HL-60 (cell line): ENCODE results near the gene FLOT1.
A peak's percentile ranks its signal among the peaks of the same experiment; 100 is the strongest.

Source experiments
- DNase-seq, 2 experiments: peaks; one replicate each; pipeline ENCODE4 v3.0.0-alpha.2; 2010 to 2020; ENCODE audit warnings: low read depth in 1 of 2, low spot score in 1 of 2
- H3K27ac ChIP-seq: fragments of 250-450 bp; sonication (Bioruptor Pico); replicated peaks from 2 replicates; pipeline ENCODE4 v1.5.1; 2020; ENCODE audit warnings: mild to moderate bottlenecking, moderate library complexity
- H3K27me3 ChIP-seq: fragments of 250-450 bp; sonication (Bioruptor Pico); 2 replicates; pipeline ENCODE4 v1.5.1; 2021; ENCODE audit warnings: mild to moderate bottlenecking, moderate library complexity; ENCODE audit not compliant: insufficient read depth, poor library complexity, severe bottlenecking
- H3K4me3 ChIP-seq: replicated peaks from 2 replicates; pipeline ENCODE4 v1.5.1; 2011; ENCODE audit warnings: mild to moderate bottlenecking, control low read depth, low read length; ENCODE audit not compliant: insufficient read depth
- GABPA ChIP-seq: IDR thresholded peaks from 2 replicates; pipeline ENCODE4 v1.6.1; 2012; ENCODE audit warnings: low read depth
- POLR2AphosphoS5 ChIP-seq: IDR thresholded peaks from 2 replicates; pipeline ENCODE4 v1.6.1; 2012; ENCODE audit warnings: low read depth
- REST ChIP-seq: IDR thresholded peaks from 2 replicates; pipeline ENCODE4 v1.6.1; 2012; ENCODE audit warnings: low read depth; ENCODE audit not compliant: insufficient replicate concordance
- SPI1 ChIP-seq: IDR thresholded peaks from 2 replicates; pipeline ENCODE4 v1.6.1; 2012; ENCODE audit warnings: low read depth, mild to moderate bottlenecking, borderline replicate concordance
- TF ChIP-seq, protein P1 (sequence below): IDR thresholded peaks from one replicate; pipeline ENCODE4 v1.5.1; 2011; ENCODE audit warnings: low read length, control low read depth, inconsistent platforms; ENCODE audit not compliant: insufficient read depth

Gene FLOT1

GRCh38 chr6:30787954-30788353, 45.5 kb upstream of the FLOT1 start:
- H3K27ac ChIP-seq: peak overlapping the region; percentile 49
- TF ChIP-seq POLR2AphosphoS5 (peak; percentile 94), REST (no peak), SPI1 (peak; percentile 78)
- no peak overlapping the region for H3K4me3 ChIP-seq
- no peaks in the 10 kb centered on the region for H3K27me3 ChIP-seq
- DNase-seq: peak; percentile 89 to 97

DNA sequence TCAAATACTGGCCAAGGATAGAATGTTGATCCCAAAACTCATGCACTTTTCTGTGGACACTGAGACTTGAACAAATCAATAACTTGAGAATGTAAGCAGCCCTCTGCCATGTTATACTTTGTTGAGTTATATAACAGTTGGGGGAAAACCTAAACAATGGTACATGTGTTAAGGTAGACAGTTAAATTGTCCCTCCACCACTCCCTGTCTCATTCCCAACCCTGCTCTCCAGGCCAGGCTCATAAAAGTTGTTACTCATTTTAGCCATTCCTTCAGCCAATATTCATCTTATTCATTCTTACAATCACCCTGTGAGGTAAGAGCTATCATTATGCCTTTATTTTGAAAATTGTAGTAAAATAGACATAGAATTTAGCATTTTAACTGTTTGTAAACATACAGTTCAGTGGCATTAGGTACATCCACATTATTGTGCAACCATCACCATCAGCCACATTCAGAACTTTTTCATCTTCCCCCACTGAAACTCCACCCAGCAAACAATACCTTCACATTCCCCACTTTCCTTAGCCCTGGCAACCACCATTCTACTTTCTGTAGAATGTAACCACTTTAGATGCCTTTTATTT, 40.0 kb upstream of the FLOT1 start:
- H3K4me3 ChIP-seq: no peak overlapping the region
- no peaks in the 10 kb centered on the region for H3K27me3 ChIP-seq
- H3K27ac ChIP-seq: peak overlapping the region; percentile 63
- no peak for TF ChIP-seq GABPA
- TF ChIP-seq POLR2AphosphoS5: no peak
- TF ChIP-seq, protein P1, sequence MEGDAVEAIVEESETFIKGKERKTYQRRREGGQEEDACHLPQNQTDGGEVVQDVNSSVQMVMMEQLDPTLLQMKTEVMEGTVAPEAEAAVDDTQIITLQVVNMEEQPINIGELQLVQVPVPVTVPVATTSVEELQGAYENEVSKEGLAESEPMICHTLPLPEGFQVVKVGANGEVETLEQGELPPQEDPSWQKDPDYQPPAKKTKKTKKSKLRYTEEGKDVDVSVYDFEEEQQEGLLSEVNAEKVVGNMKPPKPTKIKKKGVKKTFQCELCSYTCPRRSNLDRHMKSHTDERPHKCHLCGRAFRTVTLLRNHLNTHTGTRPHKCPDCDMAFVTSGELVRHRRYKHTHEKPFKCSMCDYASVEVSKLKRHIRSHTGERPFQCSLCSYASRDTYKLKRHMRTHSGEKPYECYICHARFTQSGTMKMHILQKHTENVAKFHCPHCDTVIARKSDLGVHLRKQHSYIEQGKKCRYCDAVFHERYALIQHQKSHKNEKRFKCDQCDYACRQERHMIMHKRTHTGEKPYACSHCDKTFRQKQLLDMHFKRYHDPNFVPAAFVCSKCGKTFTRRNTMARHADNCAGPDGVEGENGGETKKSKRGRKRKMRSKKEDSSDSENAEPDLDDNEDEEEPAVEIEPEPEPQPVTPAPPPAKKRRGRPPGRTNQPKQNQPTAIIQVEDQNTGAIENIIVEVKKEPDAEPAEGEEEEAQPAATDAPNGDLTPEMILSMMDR: no peak
- TF ChIP-seq REST: no peak
- no peak for TF ChIP-seq SPI1
- DNase-seq: no peak

DNA sequence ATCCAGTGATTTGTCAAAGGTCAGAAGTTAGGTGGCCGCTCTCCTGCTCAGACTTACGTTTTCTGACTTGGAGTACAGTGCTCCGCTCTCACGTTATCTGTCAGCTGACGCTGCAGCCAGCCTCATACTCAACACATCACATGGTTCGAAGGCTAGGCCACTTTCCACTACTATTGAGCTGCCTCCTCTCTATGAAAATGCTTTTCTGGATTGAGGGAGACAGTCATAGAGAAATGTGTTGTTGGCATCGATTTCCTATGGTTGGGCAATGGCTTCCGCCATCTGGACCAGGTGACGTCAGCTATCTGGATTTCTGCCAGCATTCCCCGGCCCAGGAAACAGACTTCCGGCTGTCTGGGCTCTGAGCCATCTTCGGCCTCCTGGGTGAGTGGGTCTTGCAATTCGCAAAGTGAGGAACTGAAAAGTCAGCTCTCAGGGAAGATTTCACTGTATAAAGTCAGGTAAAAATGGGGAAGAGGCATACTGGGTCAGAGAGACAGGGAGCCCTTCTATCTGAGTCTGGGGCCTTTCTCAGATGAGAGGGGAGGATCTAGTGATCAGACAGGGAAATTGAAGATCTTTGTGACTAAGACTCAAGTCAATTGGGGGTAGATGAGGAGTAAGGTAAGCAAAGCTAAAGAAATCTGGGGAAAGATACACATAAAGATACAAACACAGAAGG, 39.4 kb upstream of the FLOT1 start:
- DNase-seq: peak; percentile 96 to 97
- H3K4me3 ChIP-seq: no peak overlapping the region
- TF ChIP-seq GABPA (peak; percentile 62), SPI1 (peak; percentile 98), POLR2AphosphoS5 (peak; percentile 100), REST (peak; percentile 61)
- TF ChIP-seq, protein P1: no peak
- H3K27me3 ChIP-seq: no peaks in the 10 kb centered on the region
- peak overlapping the region; percentile 63 for H3K27ac ChIP-seq
